T47D (cell line): ENCODE measurements around the gene AGAP6.
A peak's percentile ranks its signal among the peaks of the same experiment; 100 is the strongest.
"Not testable (repeated sequence)": the region's sequence is repeated elsewhere in the genome, so short reads cannot be mapped to it uniquely, and the experiment has no call there.

Source experiments
- DNase-seq, 2 experiments: peaks; one replicate each; pipeline versions ENCODE4 v3.0.0 to v3.0.0-alpha.2; 2011 to 2012; ENCODE audit warnings: low read depth in 1 of 2, low spot score in 1 of 2
- JUND ChIP-seq: IDR thresholded peaks from 2 replicates; pipeline ENCODE4 v1.6.1; 2012; ENCODE audit warnings: low read depth
- in situ Hi-C: cut with HindIII; loops from 2 replicates; pipeline ENCODE4 v1.10.0; 2016; ENCODE audit warnings: low sequenced_read_pairs, low pct_unique_long_range_greater_than_20kb

The AGAP6 gene

GRCh38 chr10:50019279-50019678 is 31.1 kb downstream of the AGAP6 start:
- in situ Hi-C loops = not testable (repeated sequence)
- DNase-seq = peak in 1 of 2 experiments; percentile 13

- DNase-seq, in situ Hi-C loops: not testable (repeated sequence)
These were observed 32.3 kb downstream of the AGAP6 start for GRCh38 chr10:50020451-50021024.

GRCh38 chr10:50021646-50022045 is 33.4 kb downstream of the AGAP6 start:
- no peak for TF ChIP-seq JUND
- DNase-seq = no peak
- in situ Hi-C loops = no loop called here

- DNase-seq, in situ Hi-C loops: not testable (repeated sequence)
These were observed 36.6 kb downstream of the AGAP6 start for GRCh38 chr10:50024716-50025383.

GRCh38 chr10:50025627-50026026 is 37.4 kb downstream of the AGAP6 start:
- TF ChIP-seq JUND = no peak
- no peak for DNase-seq
- in situ Hi-C loops = no loop called here

- no peak for DNase-seq
- TF ChIP-seq JUND = no peak
- in situ Hi-C loops = no loop called here
These were observed 39.0 kb downstream of the AGAP6 start for GRCh38 chr10:50027195-50027594.

GRCh38 chr10:50033481-50033880 is 45.3 kb downstream of the AGAP6 start:
- no peak for DNase-seq
- TF ChIP-seq JUND = no peak
- in situ Hi-C loops = no loop called here

GRCh38 chr10:50035337-50035736 is 47.1 kb downstream of the AGAP6 start:
- in situ Hi-C loops = not testable (repeated sequence)
- DNase-seq = peak in 1 of 2 experiments; percentile 32

GRCh38 chr10:50044941-50045664 is 56.9 kb downstream of the AGAP6 start:
- in situ Hi-C loops = no loop called here
- DNase-seq = no peak
- TF ChIP-seq JUND = no peak

GRCh38 chr10:50046457-50046856 is 58.3 kb downstream of the AGAP6 start:
- DNase-seq, in situ Hi-C loops: not testable (repeated sequence)

- DNase-seq, in situ Hi-C loops: not testable (repeated sequence)
These were observed 59.4 kb downstream of the AGAP6 start for GRCh38 chr10:50047594-50047993.

GRCh38 chr10:50051995-50052660 is 63.9 kb downstream of the AGAP6 start:
- in situ Hi-C loops, DNase-seq: not testable (repeated sequence)

GRCh38 chr10:50052778-50053376 is 64.7 kb downstream of the AGAP6 start:
- DNase-seq, in situ Hi-C loops: not testable (repeated sequence)

GRCh38 chr10:50055494-50056292 is 67.5 kb downstream of the AGAP6 start:
- DNase-seq, in situ Hi-C loops: not testable (repeated sequence)

- in situ Hi-C loops = not testable (repeated sequence)
These were observed 68.4 kb downstream of the AGAP6 start for GRCh38 chr10:50056654-50057053.

GRCh38 chr10:50058727-50059126 is 70.5 kb downstream of the AGAP6 start:
- in situ Hi-C loops, DNase-seq: not testable (repeated sequence)

More at GRCh38 chr10:50056654-50057053, 68.4 kb downstream of the AGAP6 start:
- DNase-seq = not testable (repeated sequence)

GRCh38 chr10:50059946-50060345 is 71.7 kb downstream of the AGAP6 start:
- DNase-seq, in situ Hi-C loops: not testable (repeated sequence)
